Measurements from ENCODE around the gene CHST13.
"Not testable (repeated sequence)": the region's sequence is repeated elsewhere in the genome, so short reads cannot be mapped to it uniquely, and the experiment has no call there.

CHST13 gene

DNA sequence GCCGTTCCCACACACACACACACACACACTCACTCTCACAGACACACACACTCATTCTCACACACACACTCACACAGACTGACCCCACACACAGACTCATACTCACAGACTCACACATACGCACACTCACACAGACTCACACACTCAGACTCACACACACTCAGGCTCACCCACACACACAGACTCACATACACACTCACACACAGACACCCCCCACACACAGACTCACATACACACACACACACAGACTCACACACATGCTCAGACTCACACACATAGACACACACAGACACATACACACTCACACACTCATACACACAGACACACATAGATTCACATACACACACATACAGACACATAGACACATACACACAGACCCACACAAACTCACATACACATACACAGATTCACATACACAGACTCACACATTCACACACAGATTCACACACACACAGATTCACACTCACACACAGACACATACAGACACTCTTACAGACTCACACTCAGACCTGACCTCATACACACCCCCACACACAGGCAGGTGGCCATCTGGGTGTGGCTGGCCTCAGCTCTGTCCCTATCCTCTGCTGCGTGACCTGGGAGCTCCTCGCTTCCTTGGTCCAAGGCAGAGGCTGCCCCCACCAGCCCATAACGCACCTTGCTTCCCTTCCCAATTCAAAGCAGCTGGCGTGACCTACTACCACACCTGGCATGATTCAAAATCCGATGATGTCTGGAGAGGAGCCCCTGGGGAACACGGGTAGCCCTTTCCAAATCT is 32.9 kb downstream of the CHST13 start:
- DNase-seq: no peak

DNA sequence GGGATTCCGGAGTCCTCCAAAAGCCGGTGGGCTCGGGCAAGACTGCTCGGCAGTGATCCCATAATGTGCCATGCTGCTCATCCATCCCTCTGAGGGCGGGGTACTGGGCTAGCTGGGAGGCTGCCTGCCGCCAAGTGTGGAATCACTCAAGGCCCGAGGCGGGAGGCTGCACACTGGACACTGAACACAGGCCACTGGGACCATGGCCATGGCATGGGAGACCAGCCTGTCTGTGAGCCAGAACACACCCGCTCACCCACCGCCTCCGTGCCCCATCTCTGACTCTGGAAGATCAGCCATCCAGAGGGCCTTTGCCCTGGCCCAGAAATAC is 33.4 kb downstream of the CHST13 start:
- no peak for DNase-seq

DNA sequence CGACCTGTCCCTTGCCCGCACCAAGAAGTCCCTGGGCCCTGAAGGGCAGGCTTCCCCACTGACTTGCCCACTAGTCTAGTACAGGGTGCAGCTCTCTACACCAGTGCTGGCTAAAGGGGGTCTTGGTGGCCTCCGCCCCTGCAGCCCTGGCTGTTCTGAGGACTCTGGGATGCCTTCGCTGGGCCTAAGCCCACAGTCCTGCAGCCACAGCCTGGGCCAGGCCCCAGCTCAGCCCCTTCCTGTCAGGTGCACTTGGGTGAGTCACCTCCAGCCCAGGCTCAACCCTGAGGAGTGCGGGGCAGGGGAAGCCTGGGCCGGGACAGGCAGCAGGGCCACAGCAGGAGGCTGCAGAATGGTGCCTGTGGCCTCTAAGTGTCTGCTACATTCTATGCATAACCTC is 33.8 kb downstream of the CHST13 start:
- no peak for DNase-seq

DNA sequence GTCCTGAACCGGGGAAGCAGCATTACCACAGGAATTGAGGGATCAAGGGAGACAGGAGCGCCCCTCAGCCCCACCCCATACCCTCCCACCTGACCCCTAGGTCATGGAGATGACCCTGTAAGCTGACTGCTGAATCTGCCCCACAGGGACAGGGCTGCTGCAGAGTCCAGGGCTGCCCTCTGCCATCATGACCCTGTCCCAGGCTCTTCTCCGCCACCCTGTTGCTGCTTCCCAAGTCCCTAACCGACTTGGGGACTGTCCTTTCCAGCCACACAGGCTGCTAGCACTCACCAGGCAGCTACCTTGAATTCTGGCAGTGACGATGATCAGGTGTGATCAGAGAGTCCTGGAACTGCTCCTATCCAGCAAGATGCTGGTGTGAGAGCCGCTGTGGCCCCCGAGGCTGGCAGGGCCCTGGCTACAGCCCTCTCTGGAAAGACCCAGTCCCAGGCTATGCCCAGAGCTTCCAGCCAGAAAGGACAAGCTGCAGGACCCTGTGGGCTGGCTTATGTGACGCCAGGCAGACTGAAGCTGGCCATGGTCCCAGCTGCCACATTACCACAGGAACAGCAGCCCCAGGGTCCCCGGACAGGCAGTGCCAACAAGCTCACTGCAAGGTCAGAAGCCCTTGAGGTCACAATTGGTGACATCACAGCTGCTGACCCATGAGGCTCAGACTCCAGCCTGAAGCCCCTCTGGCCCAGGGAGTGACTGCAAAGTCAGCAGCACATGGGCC is 34.5 kb downstream of the CHST13 start, which contains the start of gene C3orf22:
Gene C3orf22 (minus strand): TSS at position 597 of the 736 bp plus-strand sequence. CDS start 5,542 bp downstream, outside the sequence.
- DNase-seq: no peak

DNA sequence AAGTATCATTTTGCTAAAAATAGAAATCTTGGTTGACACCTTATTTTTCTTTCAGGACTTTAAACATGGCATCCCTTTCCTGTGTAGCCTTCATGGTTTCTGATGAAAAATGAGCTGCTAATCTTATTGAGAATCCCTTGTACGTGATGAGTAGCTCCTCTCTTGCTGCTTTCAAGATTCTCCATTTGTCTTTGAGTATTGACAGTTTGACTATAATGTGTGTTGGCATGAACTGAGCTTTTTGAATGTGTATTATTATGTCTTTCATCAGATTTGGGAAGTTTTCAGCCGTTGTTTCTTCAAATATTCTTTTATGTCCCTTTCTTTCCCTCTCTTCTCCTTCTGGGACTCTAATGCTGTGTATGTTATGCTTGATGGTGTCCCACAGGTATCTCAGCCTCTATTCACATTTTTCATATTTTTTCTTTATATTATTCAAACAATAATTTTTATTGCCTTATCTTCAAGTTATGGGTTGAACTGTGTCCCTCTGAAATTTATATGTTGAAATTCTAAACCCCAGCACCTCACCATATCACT is 38.9 kb downstream of the CHST13 start:
- DNase-seq: no peak

DNA sequence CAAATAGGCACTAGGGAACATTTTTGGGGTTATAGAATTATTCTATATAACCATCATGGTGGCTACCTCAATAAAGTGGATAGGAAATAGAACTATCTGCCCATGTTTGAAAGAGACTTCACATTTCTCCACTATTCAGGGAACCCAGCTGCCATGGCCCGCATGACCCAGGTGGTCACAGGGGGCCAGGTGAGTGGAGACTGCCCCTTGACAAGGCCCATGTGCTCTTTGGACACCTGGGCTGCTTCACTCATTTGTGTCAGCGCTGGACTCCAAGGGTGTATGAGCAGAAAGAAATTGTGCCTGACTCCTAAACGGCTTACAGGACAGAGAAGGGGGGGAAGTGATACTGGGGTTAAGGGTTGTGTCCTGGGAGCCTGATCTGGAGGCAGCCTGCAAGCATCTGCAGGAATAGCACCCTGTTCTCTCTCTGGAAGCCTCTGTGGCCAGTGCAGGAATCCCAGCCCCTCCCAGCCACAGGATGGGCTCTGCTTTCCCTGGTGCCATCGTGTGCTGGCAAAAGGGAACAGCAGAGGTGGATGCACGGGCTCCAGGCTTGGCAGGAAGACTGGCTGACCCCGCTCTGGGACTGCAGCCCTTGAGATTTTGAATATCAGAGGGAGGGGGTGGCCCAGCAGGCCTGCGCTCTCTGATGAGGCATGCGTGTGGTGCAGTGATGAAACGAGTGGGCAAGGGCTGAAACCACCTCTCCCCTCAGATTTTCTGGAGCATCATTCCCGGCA is 43.9 kb downstream of the CHST13 start:
- no peak for DNase-seq

DNA sequence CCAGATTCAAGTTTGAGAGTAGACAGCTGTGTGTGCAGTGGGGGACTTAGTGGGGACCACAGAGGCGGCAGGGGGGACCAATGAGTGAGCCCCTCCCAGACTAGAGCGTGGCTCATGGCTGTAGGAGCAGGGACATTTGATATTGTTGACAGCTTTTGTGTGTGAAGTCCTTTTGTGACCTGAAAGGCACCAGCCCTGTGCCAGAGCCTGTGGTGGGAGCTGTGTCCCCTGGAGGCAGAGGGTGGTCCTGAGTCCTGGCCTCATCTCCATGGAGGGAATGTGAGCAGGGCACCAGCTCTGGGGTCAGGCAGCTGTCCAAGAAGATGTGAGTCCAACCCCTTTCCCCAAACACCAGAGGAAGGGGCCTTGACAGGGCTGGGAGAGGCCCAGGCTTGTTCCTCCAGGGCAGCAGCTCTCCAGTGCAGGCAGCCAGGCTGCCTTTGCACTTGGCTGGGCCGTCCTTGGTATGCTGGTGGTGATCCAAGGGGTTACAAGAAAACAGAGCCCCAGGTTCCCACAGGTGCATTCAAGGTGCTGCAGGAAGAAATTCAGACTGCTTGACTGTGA is 44.9 kb downstream of the CHST13 start:
- DNase-seq: no peak

DNA sequence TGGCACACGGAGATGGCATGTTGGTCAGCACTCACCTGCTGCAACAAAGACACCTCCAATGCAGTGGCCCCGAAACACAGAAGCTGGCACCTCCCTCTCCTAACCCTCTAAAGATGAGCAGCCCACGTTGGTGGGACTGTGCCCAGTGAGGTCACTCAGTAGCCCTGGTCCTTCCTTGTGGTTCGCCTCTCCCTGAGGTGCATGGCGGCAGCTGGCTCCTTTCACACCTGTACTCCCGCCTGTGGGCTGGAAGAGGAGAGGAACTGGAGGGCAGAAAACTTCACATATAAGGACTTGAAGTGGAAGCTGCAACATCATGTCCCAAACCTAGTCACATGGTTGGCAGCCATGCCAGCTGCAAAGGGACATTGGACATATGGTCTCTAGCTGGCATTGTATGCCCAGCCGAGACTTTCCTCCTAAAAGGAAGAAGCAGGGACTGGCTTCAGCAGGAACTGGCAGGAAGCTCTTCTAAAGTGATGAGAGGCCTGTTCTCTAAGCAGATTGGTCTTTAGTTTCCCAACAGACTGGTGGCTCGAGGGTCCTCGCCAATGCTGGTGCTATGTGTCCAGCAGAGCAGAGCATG is 45.5 kb downstream of the CHST13 start:
- no peak for DNase-seq

DNA sequence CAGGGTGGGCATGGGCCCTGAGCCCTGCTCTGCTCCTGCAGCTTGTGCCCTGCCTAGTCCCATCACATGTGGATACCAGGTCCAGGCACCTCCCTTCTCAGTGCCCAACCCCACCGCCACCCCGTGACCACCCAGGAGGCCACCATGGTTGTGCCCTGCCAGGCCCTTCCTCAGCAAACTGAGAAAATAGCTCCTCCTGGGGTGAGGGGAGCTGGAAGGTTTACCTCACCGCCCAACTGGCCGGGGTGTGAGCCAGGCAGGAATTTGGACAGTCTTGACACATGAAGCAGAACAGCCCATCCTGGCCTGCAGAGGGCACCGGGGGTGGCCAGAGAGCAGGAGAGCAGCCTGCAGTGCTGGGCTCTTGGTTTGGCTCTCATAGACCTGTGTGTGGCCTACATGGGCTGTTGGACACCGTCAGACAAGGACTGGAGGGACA is 46.2 kb downstream of the CHST13 start:
- DNase-seq: no peak

DNA sequence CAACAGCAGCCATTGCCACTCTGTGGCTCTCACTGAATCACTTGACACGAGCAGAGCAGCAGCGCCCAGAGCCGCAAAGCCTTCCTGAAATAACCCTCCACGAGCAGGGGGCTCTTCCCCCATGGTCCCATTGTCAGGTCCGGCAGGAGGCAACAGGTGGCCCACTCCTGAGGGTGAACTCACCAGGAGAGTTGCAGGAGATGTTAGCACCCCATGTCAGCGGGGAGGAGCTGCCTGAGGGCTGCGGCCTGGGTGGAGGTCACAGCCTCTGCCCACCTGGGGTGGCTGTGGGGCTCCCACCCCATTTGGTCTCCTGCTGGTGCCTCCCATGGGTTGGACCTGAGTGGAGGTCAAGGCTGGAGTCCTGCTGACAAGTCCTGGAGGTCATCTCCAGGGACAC is 47.1 kb downstream of the CHST13 start:
- DNase-seq: no peak

DNA sequence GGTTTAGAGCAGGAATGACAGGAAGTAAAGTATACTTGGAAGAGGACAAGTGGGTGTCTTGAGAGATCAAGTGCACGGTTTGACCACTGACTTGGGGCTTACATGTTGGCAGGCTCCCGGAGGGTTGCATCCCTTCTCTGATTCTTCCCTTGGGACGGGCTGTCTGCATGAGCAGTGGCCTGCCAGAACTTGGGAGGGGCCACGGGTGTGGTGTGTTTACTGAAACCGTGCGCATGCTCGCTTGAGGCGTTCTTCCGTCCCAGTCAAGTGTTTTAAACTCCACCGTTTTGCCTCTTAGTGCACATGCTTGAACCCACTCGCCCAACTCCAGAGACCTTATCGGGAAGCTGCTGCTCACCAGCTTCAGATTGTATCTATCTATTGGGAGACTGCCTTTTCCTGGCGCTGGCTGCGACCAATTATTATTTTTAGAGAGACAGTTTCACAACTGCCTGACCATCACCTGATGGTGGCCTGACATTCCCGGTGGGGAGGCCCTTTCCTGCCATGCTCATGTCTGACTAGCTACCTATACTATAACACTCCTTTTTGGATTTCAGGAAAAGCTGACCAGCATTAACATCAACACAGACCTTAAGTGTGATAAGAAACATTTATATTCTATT is 49.6 kb downstream of the CHST13 start:
- no peak for DNase-seq

DNA sequence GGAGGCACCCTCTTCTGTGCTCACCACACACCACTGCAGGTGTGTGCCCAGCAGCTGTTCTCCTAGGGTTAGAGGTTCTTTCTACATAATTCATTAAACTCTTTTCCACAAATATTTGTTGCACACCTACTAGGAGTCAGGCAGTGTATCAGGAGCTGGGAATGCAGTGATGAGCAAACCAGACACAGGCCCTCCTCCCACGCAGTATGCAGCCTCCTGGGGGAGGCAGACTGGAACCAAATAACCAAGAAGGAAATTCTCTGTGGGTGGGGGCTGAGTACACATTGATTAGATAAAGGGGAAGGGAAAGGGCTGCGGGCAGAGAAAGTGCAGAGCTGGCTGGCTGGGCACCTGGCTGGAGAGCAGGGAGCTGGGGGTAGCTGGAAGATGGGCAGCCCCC is 53.3 kb downstream of the CHST13 start:
- no peak for DNase-seq

DNA sequence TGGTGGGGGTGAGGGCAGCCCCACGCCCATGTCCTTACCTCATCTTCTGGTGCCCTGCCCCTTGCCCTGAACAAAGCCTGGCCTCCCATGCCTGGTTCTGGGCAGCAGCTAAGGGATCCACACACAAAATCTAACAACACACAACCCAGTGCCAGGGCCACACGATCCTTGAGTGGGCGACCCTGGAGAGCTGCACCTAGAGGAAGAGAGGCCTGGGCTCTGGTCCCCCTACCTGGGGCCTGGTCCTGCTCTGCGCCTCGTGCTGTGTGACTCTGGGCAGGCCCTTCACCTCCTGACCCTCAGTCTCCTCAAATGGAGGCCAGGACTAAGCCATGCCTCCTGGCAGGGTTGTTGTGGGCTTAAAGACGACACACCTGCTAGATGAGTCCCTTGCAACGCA is 54.7 kb downstream of the CHST13 start:
- no peak for DNase-seq

DNA sequence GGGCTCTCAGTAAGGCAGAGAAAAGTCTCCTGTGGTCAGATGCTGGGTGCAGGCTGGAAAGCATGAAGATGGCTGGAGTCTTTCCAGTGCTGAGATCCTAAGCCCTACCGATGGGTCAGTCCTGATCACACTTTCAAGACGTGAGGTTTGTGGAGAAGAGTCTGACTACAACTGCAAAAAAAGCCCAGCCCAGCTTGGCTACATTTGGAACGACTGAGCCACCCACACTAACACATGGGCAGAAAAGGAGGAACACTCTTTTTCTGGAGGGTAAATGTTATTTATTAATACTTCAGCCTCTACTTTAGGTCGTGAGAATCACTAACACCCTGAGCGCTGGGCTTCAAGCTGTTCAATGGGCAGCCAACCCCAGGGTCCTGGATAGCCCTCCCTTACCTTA is 56.8 kb downstream of the CHST13 start:
- no peak for DNase-seq

DNA sequence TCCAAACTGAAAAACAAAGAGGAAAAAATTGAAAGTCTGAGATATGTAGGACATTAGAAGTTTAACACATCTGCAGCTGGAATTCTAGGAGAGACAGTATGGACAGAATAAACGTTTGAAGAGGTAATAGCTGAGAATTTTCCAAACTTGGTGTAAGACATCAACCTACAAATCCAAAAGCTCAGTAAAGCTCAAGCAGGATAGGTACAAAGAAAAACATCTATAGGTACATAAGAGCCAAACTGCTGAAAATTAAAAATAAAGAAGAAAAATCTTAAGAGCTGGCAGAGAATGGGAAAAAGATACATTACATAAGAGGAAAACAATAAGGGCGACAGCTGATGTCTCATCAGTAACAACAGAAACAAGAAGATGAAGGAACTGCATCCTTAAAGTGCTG is 57.6 kb downstream of the CHST13 start:
- no peak for DNase-seq

DNA sequence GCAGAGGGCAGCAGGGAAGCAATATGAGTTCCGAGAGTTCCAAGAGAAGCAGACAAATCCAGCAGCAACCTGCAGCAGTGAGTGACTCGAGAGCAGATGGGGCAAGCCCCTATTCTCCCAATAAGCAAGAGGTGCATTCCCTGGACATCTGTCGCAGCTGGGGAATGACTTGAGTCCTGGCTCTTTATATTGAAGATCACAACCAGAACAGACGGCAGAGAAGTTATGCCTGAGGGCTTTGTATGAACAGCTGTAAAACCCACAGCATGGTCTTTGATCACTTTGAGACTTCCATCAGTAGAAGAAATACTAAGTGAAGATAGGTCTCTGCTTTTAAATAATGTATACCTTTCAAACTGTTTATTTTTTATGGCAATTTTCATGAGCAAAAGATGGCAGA is 58.4 kb downstream of the CHST13 start:
- DNase-seq: no peak

DNA sequence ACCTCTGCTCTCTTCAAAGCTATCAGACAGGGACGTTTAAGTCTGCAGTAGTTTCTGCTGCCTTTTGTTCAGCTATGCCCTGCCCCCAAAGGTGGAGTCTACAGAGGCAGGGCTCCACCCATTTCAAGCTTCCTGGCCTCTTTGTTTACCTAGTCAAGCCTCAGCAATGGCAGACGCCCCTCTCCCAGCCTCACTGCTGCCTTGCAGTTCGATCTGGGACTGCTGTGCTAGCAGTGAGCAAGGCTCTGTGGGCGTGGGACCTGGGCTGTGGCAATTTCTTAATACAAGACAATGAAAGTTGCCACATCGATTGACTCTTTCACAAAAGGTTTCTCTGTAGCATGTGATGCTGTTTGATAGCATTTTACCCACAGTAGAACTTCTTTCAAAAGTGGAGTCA is 67.6 kb downstream of the CHST13 start:
- DNase-seq: not testable (repeated sequence)

Data from NCI-H446 treated with DMSO at 0.1 percent for 48 hours (cell line).